Activated CD4-positive, alpha-beta T cell treated with anti-CD3 and anti-CD28 coated beads, Interleukin-2, amount 50 U/mL, for 1 hour (primary cell): ENCODE measurements around the gene SH2D4B.

Experiments
- DNase-seq: peaks from one replicate; pipeline ENCODE4 v3.0.0-alpha.2; 2020

The SH2D4B gene

DNA sequence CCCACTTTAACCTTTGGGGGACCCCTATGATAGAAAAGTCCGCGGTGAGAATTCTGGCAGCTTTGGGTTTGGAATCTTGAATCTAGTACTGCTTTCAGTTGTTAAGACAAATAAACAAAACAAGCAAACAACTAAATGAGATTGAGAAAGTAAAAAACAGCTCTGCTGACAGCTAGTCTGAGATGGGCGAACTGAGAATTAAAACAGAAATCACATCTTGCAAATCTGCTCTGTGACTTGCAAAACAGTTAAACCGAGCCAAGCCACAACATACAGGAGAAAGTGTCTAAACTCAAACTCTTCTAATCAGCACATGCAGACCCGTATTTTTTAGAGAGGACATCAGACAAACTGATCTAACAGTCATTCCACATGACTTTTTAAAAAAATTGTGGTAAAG is 110.4 kb downstream of the SH2D4B start:
- DNase-seq, result no peak

DNA sequence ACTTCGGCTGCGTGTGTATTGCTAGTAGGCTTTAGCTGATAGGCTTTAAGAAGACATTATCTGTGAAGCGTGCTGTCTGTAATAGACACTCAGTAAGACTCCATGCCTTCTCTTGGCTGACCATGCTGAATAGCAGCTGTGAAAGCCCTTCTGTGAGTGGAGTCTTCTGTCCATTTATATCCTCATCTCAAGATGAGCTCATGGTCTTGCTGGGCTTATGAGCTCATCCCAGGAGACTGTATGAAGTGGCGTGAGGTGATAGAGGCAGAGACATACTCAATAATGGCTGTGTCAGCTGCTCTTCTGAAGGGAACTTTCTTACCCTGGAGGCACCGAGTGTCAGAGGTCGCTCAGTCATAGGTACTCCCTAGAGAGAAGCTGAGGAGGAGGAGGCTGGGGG is 111.5 kb downstream of the SH2D4B start:
- DNase-seq, result no peak

- DNase-seq, result no peak
Measured at GRCh38 chr10:80655898-80656297, 118.2 kb downstream of the SH2D4B start.

- no peak for DNase-seq
Measured at GRCh38 chr10:80658068-80658467, 120.4 kb downstream of the SH2D4B start.

DNA sequence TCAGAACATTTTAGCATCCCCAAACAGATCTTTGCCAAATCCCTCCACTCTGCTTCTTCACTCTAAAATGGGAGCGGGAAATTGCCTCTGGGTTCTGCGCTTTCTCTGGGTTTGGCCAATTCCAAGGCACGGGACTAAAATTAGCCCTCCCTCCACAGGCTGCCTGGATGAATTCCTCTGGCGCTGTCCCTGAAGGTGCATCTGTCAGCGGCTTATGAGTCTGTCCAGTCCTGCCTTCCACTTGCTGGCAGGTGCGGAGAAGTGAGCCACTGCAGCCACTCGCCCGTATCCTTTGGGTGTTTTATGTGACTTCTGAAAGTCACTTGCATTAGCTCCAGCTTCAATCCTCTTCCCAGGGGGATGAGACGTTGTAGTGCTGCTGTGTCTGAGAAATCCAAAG is 121.6 kb downstream of the SH2D4B start:
- DNase-seq, result no peak

DNA sequence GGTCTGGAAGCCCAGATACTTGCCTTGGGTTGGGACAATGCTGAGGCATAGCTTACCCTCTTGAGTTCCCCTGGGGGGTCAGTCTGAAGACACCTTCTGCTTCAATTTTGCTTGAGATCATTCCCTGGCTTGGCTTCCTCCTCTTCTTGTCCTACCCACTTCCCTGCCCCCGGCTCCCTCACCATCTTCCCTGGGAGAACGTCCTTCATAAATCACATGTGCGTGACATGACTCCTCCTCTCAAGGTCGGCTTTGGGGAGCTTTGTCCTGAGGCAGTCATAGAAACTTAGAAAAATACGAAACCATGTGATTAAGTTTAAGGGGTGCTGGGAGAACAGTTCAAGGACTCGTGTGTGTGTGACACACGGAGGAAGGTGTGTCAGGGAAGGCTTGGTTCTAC is 122.6 kb downstream of the SH2D4B start:
- DNase-seq, result no peak

- DNase-seq, result no peak
Measured at GRCh38 chr10:80660736-80661135, 123.0 kb downstream of the SH2D4B start.

GRCh38 chr10:80661526-80661925 is 123.8 kb downstream of the SH2D4B start:
- no peak for DNase-seq

- peak; percentile 67 for DNase-seq
Measured at GRCh38 chr10:80662429-80663261, 124.9 kb downstream of the SH2D4B start.

- peak; percentile 34 for DNase-seq
Measured at GRCh38 chr10:80664071-80664680, 126.5 kb downstream of the SH2D4B start.

DNA sequence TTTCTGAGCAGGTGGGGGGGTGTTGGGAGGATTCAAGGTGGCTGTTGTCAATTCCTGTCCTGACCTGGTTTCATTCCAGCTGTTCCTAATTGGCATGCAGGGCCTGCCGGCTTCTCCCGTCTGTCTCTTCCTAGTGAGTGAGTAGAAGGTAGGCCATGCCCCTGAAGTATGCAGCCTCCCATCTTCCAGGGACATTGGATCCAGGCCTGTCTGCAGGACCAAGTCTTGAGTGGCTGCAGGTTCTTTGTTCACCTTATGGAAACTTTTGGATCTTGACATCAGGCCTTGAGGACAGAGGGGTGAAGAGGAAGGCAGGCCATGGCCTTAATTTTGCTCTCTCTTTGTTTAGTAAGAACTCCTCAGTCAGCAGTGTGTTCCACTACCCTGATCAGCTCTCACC is 131.8 kb downstream of the SH2D4B start:
- no peak for DNase-seq

GRCh38 chr10:80670774-80671173 is 133.1 kb downstream of the SH2D4B start:
- no peak for DNase-seq

- no peak for DNase-seq
Measured at GRCh38 chr10:80671847-80672246, 134.1 kb downstream of the SH2D4B start.

- no peak for DNase-seq
Measured at GRCh38 chr10:80672613-80673012, 134.9 kb downstream of the SH2D4B start.

GRCh38 chr10:80674809-80675208 is 137.1 kb downstream of the SH2D4B start:
- DNase-seq, result no peak

DNA sequence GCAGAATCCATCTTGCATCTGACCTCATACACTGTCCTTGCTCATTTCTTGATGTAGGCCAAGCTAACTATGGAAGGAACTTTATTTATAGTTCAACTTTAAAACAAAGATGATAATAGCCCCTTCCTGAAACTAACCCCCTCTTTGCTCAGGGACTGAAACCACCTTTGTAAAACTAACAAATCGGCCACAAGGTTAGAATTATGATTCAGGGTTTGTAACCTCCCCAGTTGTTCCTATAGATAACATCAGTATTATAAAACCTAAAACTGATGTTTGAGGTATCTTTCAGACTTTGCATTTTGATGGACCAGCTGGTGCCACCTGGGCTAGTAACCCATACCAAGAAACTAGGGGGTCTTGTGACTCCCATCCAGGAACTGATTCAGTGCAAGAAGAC is 143.4 kb downstream of the SH2D4B start:
- DNase-seq, result no peak

- no peak for DNase-seq
Measured at GRCh38 chr10:80684259-80684658, 146.6 kb downstream of the SH2D4B start.

DNA sequence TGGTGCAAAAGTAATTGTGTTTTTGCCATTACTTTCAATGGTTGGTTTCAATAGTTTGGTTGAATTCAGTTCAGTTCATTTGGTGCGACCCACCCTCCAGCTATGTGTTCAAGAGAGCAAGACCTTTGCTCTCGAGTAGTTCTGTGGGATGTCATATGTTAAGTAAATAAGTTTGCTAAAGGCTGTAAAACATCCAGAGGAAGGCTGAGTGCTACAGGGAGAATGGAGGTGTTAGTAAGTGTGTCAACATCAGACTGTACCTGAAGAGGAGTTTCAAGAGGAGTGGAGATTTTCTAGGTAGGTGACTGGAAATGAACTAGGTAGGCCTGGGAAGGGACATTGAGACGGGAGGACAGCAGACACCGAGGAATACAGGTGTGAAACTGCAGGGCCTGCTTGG is 147.7 kb downstream of the SH2D4B start:
- DNase-seq, result no peak

GRCh38 chr10:80686734-80687475 is 149.2 kb downstream of the SH2D4B start:
- DNase-seq, result no peak

- DNase-seq, result no peak
Measured at GRCh38 chr10:80687476-80687789, 149.7 kb downstream of the SH2D4B start.

DNA sequence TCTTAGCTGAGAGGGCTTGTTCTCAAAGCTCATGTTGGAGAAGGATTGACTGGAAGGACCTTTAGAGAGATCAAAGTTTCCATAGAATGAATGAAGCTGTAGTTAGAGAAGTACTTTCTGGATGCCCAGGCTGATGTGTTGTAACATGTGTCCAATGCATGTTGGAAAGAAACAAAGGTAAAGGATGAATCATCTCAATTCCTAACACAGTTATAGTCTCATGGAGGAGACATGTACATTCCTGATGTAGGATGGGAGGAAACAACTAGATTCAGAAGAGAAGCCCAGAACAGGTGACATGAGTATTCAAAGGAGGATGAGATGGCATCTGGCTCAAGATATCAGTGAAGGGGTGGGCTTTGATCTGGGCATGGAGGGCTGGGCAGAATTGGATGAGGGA is 152.7 kb downstream of the SH2D4B start:
- DNase-seq, result no peak

GRCh38 chr10:80691441-80691840 is 153.7 kb downstream of the SH2D4B start:
- DNase-seq, result no peak

DNA sequence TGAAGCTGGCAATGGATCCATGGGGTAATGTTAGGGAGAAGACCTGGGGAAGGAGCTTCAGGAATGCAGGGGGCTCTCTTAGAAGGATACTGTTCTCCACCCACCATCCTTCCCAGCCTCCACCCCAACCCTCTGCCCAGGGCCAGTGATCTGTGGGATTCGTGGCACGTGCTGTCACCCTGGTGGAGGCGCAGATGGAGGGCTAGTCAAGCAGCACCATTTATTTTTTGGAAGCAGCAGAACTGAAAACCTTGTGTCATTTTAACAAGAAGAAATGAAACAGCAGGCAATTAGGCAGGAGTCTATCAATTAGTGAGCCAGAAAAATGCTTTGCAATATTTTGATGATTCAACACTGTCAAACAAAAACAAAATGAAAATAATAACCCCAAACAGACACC is 155.9 kb downstream of the SH2D4B start:
- no peak for DNase-seq

GRCh38 chr10:80694930-80695329 is 157.2 kb downstream of the SH2D4B start:
- no peak for DNase-seq
